HL-60 (cell line): ENCODE results near the gene IL31RA.

Experiments used
- POLR2AphosphoS5 ChIP-seq: IDR thresholded peaks from 2 replicates; pipeline ENCODE4 v1.6.1; 2012; ENCODE audit warnings: low read depth
- TF ChIP-seq, protein P1 (sequence below): IDR thresholded peaks from one replicate; pipeline ENCODE4 v1.5.1; 2011; ENCODE audit warnings: low read length, control low read depth, inconsistent platforms; ENCODE audit not compliant: insufficient read depth

GRCh38 chr5:55923865-55924500 lies 72.8 kb downstream of the IL31RA start:
- no peak for TF ChIP-seq POLR2AphosphoS5
- TF ChIP-seq, protein P1, sequence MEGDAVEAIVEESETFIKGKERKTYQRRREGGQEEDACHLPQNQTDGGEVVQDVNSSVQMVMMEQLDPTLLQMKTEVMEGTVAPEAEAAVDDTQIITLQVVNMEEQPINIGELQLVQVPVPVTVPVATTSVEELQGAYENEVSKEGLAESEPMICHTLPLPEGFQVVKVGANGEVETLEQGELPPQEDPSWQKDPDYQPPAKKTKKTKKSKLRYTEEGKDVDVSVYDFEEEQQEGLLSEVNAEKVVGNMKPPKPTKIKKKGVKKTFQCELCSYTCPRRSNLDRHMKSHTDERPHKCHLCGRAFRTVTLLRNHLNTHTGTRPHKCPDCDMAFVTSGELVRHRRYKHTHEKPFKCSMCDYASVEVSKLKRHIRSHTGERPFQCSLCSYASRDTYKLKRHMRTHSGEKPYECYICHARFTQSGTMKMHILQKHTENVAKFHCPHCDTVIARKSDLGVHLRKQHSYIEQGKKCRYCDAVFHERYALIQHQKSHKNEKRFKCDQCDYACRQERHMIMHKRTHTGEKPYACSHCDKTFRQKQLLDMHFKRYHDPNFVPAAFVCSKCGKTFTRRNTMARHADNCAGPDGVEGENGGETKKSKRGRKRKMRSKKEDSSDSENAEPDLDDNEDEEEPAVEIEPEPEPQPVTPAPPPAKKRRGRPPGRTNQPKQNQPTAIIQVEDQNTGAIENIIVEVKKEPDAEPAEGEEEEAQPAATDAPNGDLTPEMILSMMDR: no peak
